Astrocyte of the cerebellum (primary cell): ENCODE results near the gene E2F3.

Experiments
- DNase-seq: peaks from one replicate; pipeline ENCODE4 v3.0.0-alpha.2; 2011; ENCODE audit warnings: low read depth
- H3K4me3 ChIP-seq: 2 replicates; pipeline ENCODE4 v1.5.1; 2011; ENCODE audit warnings: mild to moderate bottlenecking, low read depth, low read length, moderate library complexity
- in situ Hi-C: cut with HindIII; loops from 2 replicates; pipeline ENCODE4 v1.10.0; 2017; ENCODE audit warnings: low sequenced_read_pairs
- TF ChIP-seq, protein P1 (sequence below): IDR thresholded peaks from 2 replicates; pipeline ENCODE4 v1.5.1; 2012; ENCODE audit warnings: low read length, low read depth, moderate library complexity, mild to moderate bottlenecking; ENCODE audit errors: missing control alignments

Gene E2F3

DNA sequence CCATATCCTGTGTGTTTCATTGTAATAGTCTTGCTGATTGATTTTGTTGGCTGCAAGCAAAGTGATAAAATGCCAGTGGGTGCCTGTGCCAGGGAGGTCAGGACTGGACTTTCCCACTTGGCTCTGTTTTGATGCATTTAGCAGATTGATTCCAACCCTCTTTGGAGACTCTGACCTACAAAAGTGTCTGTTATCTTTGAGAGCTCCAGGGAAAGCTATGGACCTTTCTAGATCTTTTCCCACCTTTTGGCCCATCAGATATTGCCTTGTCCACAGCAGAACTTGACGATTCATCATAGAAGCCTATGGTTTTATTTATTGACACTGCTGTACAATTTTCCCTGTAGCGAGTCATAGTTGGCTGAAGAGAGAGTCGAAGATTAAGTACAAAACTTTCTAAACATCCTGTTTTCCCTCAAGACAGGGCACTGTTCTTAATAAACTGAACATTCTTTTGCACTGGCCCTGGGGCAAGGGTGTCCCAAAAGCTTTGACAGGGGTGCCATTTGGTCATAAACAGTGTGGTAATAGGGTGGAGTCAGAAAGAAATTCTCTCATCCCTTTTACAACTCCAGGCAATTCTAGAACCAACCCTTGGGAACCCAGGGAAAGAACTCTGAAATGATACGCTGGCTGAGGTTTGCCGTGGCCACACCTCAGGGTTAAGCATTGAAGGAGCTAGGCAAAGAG, 53.7 kb downstream of the E2F3 start:
- no peak overlapping the region for H3K4me3 ChIP-seq
- in situ Hi-C loops = no loop called here
- TF ChIP-seq, protein P1, sequence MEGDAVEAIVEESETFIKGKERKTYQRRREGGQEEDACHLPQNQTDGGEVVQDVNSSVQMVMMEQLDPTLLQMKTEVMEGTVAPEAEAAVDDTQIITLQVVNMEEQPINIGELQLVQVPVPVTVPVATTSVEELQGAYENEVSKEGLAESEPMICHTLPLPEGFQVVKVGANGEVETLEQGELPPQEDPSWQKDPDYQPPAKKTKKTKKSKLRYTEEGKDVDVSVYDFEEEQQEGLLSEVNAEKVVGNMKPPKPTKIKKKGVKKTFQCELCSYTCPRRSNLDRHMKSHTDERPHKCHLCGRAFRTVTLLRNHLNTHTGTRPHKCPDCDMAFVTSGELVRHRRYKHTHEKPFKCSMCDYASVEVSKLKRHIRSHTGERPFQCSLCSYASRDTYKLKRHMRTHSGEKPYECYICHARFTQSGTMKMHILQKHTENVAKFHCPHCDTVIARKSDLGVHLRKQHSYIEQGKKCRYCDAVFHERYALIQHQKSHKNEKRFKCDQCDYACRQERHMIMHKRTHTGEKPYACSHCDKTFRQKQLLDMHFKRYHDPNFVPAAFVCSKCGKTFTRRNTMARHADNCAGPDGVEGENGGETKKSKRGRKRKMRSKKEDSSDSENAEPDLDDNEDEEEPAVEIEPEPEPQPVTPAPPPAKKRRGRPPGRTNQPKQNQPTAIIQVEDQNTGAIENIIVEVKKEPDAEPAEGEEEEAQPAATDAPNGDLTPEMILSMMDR = no peak
- DNase-seq = no peak

DNA sequence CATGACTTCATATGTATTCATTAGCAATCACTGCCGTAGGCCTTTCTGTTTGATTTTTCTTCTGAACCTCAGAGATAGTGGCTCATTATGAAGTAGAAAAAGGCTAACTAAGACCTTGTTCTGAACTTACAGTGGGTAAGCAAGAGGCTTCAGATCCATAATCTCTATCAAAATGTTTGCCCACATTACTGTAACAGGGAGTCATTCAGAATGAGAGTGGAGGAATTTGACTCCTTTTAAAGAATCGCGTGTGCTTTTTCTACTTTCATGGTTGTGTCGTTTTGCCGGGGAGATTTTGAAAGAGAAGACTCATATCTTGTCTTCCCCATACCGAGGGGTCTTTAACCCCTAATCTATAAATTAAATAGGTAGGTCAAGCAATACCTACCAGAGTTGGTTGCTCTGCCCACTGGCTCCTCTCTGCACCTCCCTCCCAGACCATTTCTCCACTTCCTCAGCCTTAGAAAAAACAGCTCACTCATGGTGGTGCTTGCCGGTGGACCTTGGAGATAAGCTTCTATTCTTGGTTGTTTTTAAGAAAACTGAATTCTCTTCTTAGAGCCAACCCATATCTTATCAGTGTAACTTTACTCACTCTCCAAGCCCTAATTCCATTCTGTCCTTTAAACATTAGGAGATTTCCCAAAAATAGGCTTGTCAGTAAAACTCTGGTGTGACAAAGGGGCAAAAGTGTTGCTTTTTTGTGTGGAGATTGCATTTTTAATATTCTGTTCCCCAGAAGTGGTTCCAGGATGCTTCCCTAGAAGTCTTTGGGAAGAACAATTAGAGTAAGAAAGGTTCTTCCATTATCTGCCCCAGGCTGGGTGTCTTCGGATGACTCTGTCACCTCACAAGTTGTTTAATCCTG, 56.6 kb downstream of the E2F3 start:
- in situ Hi-C loops = no loop called here
- H3K4me3 ChIP-seq = no peak overlapping the region
- DNase-seq = no peak
- TF ChIP-seq, protein P1 = no peak

DNA sequence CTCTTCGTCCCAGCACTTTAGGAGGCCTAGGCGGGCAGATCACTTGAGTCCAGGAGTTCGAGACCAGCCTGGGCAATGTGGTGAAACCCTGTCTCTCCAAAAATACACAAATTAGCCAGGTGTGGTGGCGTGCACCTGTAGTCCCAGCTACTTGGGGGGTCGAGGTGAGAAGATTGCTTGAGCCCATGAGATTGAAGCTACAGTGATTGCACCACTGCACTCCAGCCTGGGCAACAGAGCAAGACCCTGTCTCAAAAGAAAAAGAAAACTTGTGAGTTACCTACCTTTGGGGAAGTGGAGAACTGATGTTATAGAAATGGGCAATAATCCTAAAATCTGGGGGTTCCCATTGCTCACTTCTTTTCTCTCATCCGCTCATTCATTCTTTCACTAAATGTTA, 58.0 kb downstream of the E2F3 start:
- in situ Hi-C loops = no loop called here
- H3K4me3 ChIP-seq = no peak overlapping the region
- TF ChIP-seq, protein P1 = no peak
- no peak for DNase-seq

DNA sequence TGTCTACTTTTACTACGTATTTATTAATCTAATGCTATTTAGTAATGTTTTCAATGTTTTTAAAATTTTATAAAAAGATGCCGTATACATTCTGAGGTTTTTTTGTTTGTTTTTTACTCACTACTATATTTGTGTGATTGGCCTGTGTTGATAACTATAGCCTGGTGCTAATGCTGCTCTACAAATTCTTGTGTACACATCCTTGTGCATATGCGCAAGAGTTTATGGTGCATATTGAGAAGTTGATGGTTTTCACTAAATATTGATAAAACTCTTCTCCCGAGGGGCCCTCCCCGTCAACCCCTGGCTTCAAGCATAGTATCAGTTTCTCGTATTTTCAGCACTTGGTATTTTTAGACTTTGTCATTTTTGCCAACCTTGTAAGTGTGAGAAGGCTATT, 59.9 kb downstream of the E2F3 start:
- DNase-seq = no peak
- in situ Hi-C loops = no loop called here

DNA sequence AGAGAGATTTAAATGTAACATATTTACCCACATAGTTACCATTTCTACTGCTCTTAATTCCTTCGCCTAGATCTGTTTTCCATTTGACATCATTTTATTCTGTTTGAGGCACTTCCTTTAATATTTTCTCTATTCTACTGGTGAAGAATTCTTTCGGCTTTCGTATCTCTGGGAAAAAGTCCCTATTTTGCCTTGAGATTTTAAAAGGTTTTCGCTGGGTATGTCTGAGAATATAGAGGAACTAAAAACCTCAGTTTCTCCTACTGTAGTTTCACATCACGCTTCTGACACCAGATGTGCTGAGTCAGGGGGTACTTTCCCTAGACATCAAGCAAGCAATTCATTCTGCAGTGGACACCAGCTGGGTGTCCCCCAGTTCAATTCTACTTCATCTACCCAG, 61.7 kb downstream of the E2F3 start:
- no peak overlapping the region for H3K4me3 ChIP-seq
- no peak for DNase-seq
- in situ Hi-C loops = no loop called here
- TF ChIP-seq, protein P1 = no peak

More for the DNA sequence above, 59.9 kb downstream of the E2F3 start:
- TF ChIP-seq, protein P1 = no peak
- no peak overlapping the region for H3K4me3 ChIP-seq

DNA sequence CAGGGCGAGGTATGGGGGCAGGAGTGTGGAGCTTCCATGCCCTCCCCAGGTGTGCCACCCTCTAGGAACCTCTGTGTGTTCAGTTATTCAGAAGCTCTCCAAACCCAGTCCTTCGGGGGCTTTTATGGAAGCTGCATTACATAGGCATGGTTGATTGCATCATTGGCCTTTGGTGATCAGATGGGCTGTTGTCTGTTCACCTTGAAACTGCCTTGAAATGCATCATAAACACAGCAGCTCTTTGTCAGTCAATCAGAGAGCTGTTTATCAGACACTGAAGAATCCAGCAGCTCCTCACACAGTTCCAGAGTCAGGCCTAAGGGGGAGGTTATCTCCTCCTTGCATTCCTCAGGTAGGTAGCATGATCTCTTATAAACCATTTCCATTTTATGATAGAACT, 62.4 kb downstream of the E2F3 start:
- TF ChIP-seq, protein P1 = no peak
- H3K4me3 ChIP-seq = no peak overlapping the region
- in situ Hi-C loops = no loop called here
- no peak for DNase-seq
